NCI-H2029 treated with DMSO at 0.1 percent for 48 hours (cell line): ENCODE data around the gene GPR25.
A peak's percentile ranks its signal among the peaks of the same experiment; 100 is the strongest.

Source experiments
- DNase-seq: peaks from one replicate; lab custom pipeline; 2025; lab: John Stamatoyannopoulos, UW

The GPR25 gene

DNA sequence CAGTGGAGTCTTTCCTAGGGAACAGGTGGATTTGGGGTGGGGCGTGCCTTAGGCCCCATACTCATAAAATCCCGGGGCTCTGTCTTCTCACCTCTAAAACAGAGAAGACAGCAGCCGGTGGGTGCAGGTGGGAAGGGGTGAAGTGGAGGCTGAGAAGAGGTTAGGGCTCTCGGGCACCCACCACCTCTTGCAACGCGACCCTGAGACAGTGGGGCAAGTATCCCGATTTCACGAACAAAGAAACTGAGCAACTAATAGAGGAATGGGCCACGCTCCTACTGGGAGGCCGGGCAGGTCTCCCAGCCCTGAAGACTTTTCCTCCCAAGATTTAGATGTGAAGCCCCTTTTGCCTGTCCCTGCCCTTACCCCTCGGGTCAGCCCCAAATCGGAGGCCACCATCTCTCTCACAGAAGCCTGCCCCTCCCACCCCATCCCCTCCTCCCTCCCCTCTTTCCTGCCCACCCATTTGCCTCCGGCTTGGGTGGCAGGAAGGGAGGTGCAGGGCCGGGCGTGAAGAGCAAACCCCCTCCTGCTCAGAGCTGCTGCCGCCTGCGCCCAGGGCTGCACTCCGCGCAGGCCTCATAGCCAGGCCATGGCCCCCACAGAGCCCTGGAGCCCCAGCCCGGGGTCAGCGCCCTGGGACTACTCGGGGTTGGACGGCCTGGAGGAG is at the start of gene GPR25:
Gene GPR25 (plus strand): TSS at position 536 of the 670 bp plus-strand sequence. CDS start 57 bp downstream, at position 593.
- DNase-seq: no peak

GRCh38 chr1:200831091-200831490 is 41.7 kb upstream of the GPR25 start:
- no peak for DNase-seq

GRCh38 chr1:200834383-200834782 is 38.4 kb upstream of the GPR25 start:
- DNase-seq: no peak

GRCh38 chr1:200836213-200836612 is 36.6 kb upstream of the GPR25 start:
- no peak for DNase-seq

GRCh38 chr1:200837931-200838571 is 34.7 kb upstream of the GPR25 start:
- no peak for DNase-seq

- no peak for DNase-seq
Measured at GRCh38 chr1:200838676-200839445, 33.9 kb upstream of the GPR25 start.

GRCh38 chr1:200845360-200845759 is 27.4 kb upstream of the GPR25 start:
- no peak for DNase-seq

DNA sequence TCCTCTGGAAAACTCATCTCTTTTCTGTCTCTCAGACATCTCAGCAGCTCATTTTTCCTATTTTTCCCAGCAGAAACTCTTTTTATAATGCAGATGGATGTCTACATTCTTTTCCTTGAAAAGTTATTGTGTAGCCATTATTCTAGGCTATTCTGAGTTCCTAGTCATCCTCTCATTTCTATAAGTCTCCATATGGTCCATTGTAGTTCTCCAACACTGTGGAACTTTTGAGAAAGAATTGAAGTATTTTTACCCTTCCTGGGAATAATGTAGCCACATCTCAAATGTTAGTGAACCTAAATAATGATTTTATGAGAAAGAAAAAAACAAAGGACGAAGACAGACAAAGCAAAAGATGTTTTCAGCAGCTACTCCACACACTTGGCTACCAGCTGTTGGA is 26.4 kb upstream of the GPR25 start:
- DNase-seq: no peak

DNA sequence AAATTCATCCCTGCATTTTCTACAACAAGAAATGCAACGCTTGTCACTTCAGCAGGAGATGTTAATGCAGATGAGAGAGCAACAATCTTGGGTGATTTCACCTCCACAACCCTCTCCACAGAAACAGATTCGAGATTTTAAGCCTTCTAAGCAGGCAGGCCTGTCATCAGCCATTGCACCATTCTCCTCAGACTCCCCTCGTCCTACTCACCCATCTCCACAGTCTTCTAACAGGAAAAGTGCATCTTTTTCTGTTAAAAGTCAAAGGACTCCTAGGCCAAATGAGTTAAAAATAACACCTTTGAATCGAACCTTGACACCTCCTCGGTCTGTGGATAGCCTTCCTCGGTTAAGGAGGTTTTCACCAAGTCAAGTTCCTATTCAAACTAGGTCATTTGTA is 23.4 kb upstream of the GPR25 start:
- DNase-seq: no peak

DNA sequence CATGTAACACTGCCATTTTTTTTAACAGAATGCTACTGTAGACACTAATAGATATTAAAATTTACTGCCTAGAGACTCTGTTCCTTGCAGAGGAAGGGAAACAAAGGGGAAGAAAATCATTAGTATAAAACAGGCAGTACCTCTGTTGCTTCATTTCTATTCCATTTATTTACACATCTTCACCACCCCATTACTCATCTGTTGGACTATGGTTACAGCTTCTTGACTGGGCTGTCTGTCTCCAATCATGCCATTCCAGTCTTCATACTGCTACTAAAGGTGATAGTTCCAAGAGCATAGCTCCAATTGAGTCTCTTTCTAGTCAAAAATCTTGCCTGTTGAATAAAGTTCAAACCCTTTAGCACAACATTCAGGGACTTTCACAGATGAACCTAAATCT is 22.2 kb upstream of the GPR25 start:
- DNase-seq: no peak

DNA sequence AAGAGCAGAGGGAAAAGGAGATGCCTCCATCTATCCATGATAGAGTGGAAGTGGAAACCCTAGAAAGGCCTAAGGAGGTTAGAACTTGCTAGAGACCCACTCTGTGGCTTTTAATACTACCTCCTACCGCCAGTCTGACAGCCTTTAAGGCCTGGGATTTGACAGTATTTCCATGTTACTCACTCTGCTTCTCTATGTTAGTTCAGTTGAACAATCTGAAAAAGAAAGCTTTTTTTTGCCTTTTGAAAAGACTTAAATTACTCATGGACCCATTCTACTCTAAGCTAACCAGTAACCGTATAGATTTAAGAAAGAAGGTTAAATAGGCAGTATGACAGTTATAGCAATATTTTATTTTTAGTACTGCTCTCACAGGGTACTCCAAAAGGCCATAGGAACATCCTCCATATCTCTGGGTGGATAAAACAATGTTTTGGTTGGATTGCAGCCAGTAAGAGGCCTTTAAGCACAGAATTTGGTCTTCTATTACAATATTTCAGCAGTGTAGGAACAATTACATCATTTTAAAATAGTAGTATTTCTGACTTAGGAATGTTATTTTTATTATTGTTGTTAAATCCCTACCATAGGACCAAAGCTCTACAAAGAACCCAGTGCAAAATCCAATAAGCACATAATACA is 15.9 kb upstream of the GPR25 start:
- no peak for DNase-seq

GRCh38 chr1:200857804-200858203 is 15.0 kb upstream of the GPR25 start:
- no peak for DNase-seq

- no peak for DNase-seq
Measured at GRCh38 chr1:200861937-200862647, 10.7 kb upstream of the GPR25 start.

DNA sequence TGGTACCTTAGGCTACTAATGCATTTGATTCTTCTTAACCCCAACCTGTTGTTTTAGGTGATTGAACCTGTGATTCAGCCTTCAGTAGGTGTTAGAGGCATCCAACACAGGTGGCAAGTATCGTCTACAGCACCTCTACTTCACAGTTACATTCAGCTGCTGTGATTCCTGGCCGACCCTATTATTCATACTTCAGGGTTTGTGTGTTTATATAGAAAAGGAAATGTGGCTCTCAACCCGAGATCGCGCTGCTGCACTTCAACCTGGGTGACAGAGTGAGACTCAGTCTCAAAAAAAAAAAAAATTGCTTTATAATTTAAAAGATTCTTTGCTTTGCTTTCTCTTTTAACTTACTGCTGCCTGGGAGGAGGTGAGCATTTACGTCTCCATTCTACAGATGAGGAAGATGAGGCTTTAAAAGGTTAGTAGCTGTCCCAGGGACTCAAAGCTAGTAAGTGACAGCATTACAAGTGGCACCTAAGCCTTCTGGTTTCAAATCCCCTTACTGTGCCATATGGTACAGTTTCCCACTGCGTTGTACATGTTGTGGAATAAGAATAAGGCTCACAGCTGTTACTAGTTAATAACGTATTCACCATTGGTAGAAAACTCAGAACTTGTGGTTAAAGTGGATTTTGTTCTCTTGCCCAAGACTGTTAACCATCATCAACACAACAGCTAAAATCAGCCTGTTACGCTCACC is 9.9 kb upstream of the GPR25 start:
- no peak for DNase-seq

- DNase-seq: no peak
Measured at GRCh38 chr1:200866116-200866515, 6.7 kb upstream of the GPR25 start.

DNA sequence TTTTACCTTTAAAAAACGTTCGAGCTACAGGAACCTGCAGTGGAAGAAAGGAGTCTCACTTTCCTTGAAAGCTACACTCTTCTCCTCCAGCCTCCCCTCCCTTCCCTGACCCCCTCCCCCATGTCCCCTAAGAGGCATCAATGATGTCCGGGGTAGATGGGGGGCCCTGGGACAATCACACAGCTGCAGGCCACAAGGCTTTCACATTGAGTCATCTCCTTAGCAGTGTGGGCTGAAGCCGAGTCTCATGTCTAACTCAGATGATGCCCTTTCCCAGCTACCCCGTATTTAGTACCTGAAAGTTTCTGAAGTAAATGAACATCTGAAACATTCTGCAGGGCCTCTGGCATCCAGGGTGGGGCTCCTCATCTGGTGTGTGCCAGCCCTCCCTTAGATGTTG is 6.3 kb upstream of the GPR25 start:
- DNase-seq: no peak

GRCh38 chr1:200867018-200867811 is 5.6 kb upstream of the GPR25 start:
- peak; percentile 16 for DNase-seq

DNA sequence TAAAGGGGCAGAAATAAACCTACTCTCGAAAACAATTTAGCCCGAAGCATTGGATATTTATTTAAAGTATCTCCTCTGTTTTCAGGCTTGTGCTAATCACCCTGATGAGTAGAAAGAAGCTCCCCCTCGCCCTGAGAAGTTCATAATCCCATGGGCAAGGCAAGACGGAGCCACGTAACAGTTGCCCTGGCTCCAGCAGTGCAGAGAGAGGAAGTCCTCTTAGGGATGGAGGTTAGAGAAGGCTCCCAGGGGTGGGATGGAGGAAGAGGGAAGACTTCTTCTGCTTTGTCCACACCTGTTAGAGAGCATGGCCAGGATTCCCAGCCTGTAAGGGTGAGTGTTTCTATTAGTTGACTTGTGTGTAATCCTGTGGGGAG is 3.4 kb upstream of the GPR25 start:
- DNase-seq: no peak

GRCh38 chr1:200869753-200870391 is 2.9 kb upstream of the GPR25 start:
- DNase-seq: no peak

GRCh38 chr1:200873116-200873670 is 412 bp downstream of the GPR25 start:
- DNase-seq: no peak
